Uterus (tissue), 4 donors: ENCODE measurements around the gene ALS2. TPM values are rescaled to one million over a fixed set of nuclear protein-coding genes. Genes with fewer than 3 reads are reported as not detected.
"Not testable (repeated sequence)": the region's sequence is repeated elsewhere in the genome, so short reads cannot be mapped to it uniquely, and the experiment has no call there.

Source experiments
- DNase-seq, 2 donors: peaks; one replicate each; pipeline ENCODE4 v3.0.0-alpha.2; 2019 to 2020
- H3K27ac ChIP-seq, 2 donors: fragments of 200-600 bp; sonication (generic); 1 replicate in 1 of 2; 2 replicates in 1 of 2; pipeline ENCODE4 v1.5.1; 2016 to 2018
- H3K27me3 ChIP-seq, 2 donors: fragments of 200-600 bp; sonication (generic); one replicate each; pipeline ENCODE4 v1.5.1; 2018 to 2019; ENCODE audit warnings: control low read depth in 1 of 2
- H3K36me3 ChIP-seq, 2 donors: fragments of 200-600 bp; sonication (generic); one replicate each; pipeline ENCODE4 v1.5.1; 2019; ENCODE audit warnings: control low read depth in 1 of 2
- H3K4me1 ChIP-seq, 2 donors: fragments of 200-600 bp; sonication (generic); one replicate each; pipeline ENCODE4 v1.5.1; 2018 to 2019; ENCODE audit warnings: control low read depth in 1 of 2
- H3K4me3 ChIP-seq, 2 donors: fragments of 200-600 bp; sonication (generic); 1 replicate in 1 of 2; 2 replicates in 1 of 2; pipeline ENCODE4 v1.5.1; 2018 to 2019; ENCODE audit warnings: mild to moderate bottlenecking in 1 of 2
- H3K9me3 ChIP-seq, 2 donors: fragments of 200-600 bp; sonication (generic); one replicate each; pipeline ENCODE4 v1.5.1; 2019; ENCODE audit warnings: control low read depth in 1 of 2
- POLR2A ChIP-seq, 2 donors: fragments of 450-650 bp; IDR thresholded peaks; one replicate each; pipeline ENCODE4 v1.6.1; 2016; ENCODE audit warnings: antibody characterized with exemption in 2 of 2, mild to moderate bottlenecking in 1 of 2, moderate library complexity in 1 of 2
- intact Hi-C: fragments of 100-400 bp; cut with DNase I; formaldehyde crosslinking; loops from one replicate; pipeline ENCODE4 v1.15.1; 2023; ENCODE audit warnings: low total_unique reads
- total RNA-seq, 4 donors: library from RNA; depleted of rRNA in 3 of 4; stranded (reverse); fragments of >200 nt in 3 of 4; gene quantifications; one replicate each; pipeline versions ENCODE4 v1.1.0 to v1.2.4, GENCODE V29; 2014 to 2023
- TF ChIP-seq, protein P1 (sequence below), 4 experiments: fragments of 200-600 bp in 2 of 4; fragments of 450-650 bp in 2 of 4; sonication (generic) in 2 of 4; IDR thresholded peaks; one replicate each; pipeline ENCODE4 v1.5.1; 2016 to 2019; ENCODE audit warnings: antibody characterized with exemption in 4 of 4, mild to moderate bottlenecking in 2 of 4, moderate library complexity in 1 of 4
- donor health status: DM: yes; HTN: yes; CAD: no.

The ALS2 gene
- total RNA-seq, 4 donors from 2014 or later, result 8.2 to 27.2 (median 23.5) TPM

DNA sequence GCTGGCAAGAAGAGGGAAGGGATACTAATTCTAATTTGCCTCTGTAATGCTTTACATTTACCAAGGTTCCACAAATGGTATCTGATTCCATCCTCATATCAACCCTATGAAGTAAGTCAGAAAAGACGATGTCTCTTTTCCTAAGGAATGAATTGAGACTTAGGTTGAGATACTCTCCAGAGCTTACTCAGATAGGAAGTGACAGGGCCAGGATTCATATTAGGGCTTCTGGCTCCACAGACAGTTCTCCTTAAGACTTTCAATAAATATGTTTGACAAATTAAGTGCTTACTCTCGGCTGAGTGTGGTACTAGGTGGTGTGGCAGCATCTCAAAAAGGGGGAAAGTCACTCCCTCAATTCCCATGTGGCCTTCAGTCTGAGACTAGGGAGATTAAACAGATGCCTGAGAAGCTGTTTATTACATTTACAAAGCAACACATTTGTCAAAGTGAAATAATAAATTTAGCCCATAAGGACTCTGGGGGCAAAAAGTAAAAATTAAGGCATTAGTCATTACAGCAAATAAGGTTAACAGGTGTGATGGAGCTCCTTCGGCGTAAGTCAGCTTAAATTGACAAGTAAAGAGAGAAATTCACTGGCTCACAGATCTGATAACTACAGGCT is 39.8 kb upstream of the ALS2 start:
- Histone ChIP-seq H3K4me1 (no peaks in the 10 kb centered on the region), H3K27me3 (no peaks in the 10 kb centered on the region), H3K36me3 (no peaks in the 10 kb centered on the region), H3K4me3 (no peak overlapping the region), H3K27ac (no peak overlapping the region), H3K9me3 (no peaks in the 10 kb centered on the region)
- DNase-seq, result no peak
- TF ChIP-seq POLR2A (IDR thresholded peaks at IDR 0.05), result no peak
- TF ChIP-seq, protein P1, sequence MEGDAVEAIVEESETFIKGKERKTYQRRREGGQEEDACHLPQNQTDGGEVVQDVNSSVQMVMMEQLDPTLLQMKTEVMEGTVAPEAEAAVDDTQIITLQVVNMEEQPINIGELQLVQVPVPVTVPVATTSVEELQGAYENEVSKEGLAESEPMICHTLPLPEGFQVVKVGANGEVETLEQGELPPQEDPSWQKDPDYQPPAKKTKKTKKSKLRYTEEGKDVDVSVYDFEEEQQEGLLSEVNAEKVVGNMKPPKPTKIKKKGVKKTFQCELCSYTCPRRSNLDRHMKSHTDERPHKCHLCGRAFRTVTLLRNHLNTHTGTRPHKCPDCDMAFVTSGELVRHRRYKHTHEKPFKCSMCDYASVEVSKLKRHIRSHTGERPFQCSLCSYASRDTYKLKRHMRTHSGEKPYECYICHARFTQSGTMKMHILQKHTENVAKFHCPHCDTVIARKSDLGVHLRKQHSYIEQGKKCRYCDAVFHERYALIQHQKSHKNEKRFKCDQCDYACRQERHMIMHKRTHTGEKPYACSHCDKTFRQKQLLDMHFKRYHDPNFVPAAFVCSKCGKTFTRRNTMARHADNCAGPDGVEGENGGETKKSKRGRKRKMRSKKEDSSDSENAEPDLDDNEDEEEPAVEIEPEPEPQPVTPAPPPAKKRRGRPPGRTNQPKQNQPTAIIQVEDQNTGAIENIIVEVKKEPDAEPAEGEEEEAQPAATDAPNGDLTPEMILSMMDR (IDR thresholded peaks at IDR 0.05), result no peak
- intact Hi-C loops, result no loop called here

DNA sequence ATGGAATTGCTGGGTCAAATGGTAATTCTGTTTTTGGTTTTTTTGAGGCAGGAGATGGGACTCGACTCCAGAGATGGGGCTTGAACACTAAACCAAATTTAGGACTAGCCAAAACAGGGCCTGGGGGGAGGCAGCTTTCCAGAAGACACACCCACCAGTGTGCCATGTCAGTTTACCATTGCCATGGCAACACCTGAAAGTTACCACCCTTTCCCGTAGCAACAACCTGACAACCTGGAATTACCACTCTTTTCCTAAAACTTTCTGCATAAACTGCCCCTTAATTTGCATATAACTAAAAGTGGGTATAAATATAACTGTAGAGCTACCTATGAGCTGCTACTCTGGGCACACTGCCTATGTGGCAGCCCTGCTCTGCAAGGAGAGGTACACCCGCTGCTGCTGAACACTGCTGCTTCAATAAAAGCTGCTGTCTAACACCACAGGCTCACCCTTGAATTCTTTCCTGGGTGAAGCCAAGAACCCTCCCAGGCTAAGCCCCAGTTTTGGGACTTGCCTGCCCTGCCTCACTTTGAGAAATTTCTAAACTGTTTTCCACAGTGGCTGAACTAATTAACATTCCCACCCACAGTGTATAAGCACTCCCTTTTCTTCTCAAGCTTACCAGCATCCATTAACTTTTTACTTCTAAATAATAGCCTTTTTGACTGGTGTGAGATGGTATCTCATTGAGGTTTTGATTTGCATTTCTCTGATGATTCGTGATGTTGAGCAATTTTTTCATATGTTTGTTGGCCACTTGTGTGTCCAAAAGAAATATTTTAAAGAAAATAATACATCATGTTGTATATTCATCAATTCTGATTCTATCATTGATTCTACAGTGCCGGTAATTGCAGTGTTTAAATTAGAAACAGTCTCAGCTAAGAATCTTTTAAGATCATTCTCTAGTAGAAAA is 36.2 kb upstream of the ALS2 start:
- DNase-seq, result no peak
- intact Hi-C loops, result no loop called here
- Histone ChIP-seq H3K27ac (no peak overlapping the region), H3K9me3 (no peaks in the 10 kb centered on the region), H3K27me3 (no peaks in the 10 kb centered on the region), H3K36me3 (no peaks in the 10 kb centered on the region), H3K4me3 (no peak overlapping the region), H3K4me1 (no peaks in the 10 kb centered on the region)
- no peak for TF ChIP-seq POLR2A (IDR thresholded peaks at IDR 0.05)
- TF ChIP-seq, protein P1 (IDR thresholded peaks at IDR 0.05), result no peak

DNA sequence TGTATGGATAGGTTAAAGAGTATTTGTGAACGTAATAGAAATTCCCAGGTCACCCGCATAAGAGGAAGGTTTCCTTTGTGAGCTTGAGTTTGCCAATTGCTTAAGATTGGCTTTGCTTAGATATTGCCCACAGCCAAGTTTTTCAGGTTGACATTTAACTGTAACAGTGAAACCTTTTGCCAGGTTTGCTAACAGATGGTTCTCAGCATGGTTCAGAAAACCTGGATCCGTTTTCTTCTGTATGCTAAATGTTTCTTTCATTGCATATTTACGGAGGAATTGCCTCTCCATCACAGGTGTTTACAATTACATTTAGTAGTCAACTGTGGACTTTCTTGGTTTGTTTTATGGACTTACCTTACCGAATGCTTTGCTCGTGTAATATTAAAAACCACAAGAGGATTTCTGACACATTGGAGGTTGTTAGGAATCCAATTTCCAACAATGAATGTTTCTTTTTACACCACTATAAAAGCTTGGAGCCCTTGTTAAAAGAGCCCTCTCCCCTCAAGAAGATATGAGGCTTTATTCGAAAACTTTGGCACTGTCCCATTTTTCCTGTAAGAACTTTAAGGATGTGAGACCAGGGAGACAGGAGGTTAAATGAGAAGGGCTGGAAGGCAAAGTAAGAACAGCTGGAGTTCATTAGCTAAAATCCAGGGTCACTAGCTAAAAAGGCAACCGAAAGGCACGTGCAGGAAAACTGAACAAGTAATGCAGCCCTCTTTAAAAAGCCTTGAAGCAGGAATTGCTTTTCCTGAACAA is 33.4 kb upstream of the ALS2 start:
- Histone ChIP-seq H3K4me1 (no peaks in the 10 kb centered on the region), H3K27me3 (no peaks in the 10 kb centered on the region), H3K27ac (no peak overlapping the region), H3K36me3 (no peaks in the 10 kb centered on the region), H3K9me3 (no peaks in the 10 kb centered on the region), H3K4me3 (no peak overlapping the region)
- intact Hi-C loops, result no loop called here
- TF ChIP-seq, protein P1 (IDR thresholded peaks at IDR 0.05), result no peak
- TF ChIP-seq POLR2A (IDR thresholded peaks at IDR 0.05), result no peak
- no peak for DNase-seq

DNA sequence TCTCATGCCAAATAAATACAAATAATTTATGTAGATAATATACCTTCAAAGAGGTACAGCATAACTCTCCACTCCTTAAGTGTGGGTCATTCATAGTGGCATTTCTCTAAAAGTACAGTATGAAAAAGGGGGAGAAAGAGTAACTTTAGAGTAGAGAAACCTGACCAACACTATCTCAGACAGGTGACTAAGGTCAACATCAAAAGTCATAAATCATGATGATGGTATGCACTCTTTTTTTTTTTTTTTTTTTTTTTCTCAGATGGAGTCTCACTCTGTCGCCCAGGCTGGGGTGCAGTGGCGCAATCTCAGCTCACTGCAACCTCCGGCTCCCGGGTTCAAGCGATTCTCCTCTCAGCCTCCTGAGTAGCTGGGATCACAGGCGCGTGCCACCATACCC is 29.9 kb upstream of the ALS2 start:
- H3K4me3 ChIP-seq, H3K4me1 ChIP-seq, intact Hi-C loops, H3K36me3 ChIP-seq, H3K27me3 ChIP-seq, DNase-seq, H3K9me3 ChIP-seq, H3K27ac ChIP-seq: not testable (repeated sequence)

DNA sequence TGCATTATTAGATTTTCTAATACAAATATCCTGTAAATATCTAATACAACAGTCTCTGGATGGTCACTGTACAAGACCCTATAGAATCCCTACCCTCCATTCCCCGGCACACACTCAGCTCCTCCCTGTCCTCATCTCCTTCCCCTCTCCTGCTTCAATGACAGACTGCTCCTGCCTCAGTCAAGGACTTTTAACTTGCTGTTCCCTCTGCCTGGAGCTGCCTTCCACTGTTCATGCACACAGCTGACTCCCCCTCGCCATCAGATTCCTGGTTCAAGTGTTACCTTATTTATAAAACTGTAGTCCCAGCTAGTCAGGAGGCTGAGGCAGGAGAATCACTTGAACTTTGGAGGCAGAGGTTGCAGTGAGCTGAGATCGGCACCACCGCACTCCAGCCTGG is 28.9 kb upstream of the ALS2 start:
- Histone ChIP-seq H3K27me3 (no peaks in the 10 kb centered on the region), H3K9me3 (no peaks in the 10 kb centered on the region), H3K36me3 (no peaks in the 10 kb centered on the region), H3K27ac (no peak overlapping the region), H3K4me1 (no peaks in the 10 kb centered on the region), H3K4me3 (no peak overlapping the region)
- TF ChIP-seq POLR2A (IDR thresholded peaks at IDR 0.05), result no peak
- TF ChIP-seq, protein P1 (IDR thresholded peaks at IDR 0.05), result no peak
- no peak for DNase-seq
- intact Hi-C loops, result no loop called here
